Muscle of arm (tissue), 12 donors: ENCODE measurements around the gene ABI1. TPM values are rescaled to one million over a fixed set of nuclear protein-coding genes. Genes with fewer than 3 reads are reported as not detected.
A peak's percentile ranks its signal among the peaks of the same experiment; 100 is the strongest.

Experiments
- DNase-seq: peaks from one replicate; pipeline ENCODE4 v3.0.0-alpha.2; 2013
- polyA plus RNA-seq, 12 donors: library from polyadenylated mRNA; unstranded; fragments of 120-200 nt; gene quantifications; one replicate each; pipeline ENCODE4 v1.2.1, GENCODE V29; 2013; ENCODE audit not compliant: insufficient read length in 12 of 12

The ABI1 gene
- polyA plus RNA-seq, 12 donors, result 39.4 to 74.9 (median 49.4) TPM; not detected in 1

DNA sequence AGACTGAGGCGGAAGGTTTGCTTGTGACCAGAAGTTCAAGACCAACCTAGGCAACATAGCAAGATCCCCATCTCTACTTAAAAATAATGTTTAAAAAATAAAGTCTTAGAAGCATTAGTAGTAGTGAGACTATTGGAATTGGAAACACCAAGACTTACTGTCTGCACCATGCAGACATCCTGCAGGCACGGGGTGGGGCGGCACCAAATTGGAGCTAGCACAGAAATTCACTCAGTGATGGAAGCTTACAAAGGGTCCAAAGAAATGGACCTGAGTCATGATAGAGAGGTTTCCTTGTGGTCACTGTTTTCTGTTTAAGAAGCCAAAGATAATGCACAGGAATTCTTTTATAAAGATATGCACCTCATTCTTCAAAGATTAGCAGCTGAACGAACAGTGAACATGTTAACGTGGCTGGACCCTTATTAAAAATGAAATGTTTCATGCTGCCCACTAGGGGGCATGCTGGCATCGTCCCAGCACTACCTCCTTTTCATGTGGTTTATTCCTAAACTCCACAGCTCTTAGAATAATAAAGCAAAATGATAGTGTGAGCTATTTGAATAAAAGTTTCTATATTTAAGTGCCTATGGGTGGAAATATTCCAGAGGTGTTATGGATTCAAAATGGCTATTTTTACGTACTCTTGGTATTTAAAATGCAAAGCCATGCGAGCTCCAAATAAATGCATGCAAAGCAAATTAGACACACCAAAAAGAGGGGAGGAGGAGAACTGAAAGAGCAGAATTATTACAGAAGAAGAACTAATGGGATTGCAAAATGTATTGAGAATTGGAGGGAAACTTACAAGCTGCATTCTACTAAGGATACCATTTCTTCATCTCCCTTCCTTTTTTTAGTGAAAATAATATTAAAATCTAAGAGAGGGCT, 134.7 kb downstream of the ABI1 start:
- DNase-seq, result peak; percentile 77

DNA sequence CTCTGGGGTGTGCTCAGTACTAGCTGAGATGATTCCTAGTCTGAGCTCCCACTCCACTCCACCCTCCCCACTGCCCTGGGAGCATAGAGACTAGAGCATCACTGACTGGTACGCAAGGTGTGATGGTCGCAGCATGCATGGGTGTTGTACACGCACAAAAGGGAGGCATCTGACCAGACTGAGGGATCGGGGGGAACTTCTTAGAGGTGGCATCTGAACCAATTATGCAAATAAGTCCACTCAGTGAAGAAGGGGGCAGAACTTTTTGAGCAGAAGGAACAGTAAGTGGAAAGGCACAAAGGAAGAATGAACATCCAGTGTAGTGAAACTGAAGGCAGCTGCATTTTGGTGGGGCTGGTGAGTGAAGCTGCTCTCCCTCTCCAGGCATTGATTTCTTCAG, 137.7 kb downstream of the ABI1 start:
- no peak for DNase-seq

DNA sequence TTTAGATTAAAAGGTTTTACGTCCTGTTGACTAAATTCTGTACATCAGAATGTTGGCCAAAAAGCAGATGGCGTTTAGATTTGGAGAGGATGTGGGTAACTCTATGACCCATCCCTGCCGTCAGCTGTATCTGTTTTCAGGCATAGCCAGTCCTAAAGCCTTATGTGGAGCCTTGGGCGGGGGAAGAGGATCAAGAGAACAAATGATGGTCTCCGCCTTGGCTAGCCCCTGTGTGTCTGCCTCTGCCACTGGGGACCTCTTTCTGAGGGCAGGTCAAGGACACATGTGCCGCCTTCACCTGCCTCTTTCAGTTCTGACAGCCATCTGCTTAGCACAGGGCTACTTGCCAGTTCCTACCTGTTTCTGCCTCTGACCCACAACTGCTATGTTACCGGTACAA, 139.2 kb downstream of the ABI1 start:
- DNase-seq, result no peak

DNA sequence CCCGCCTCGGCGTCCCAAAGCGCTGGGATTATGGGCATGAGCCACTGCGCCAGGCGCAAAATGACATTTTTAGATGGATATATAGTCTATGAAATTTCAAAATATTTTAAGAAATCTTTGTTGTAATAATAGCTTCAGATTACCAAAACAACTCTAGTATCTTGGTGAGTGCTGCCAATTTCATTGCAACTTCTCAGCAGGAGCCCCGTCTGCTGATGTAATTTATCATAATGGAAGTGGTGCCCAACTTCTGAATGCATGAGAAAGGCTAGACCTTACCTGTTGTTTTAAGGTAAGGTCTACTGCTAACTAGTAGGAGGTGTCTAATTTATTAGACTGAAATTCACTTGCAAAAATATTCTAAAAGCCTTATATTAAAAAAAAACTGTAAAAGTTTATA, 143.3 kb downstream of the ABI1 start:
- no peak for DNase-seq

DNA sequence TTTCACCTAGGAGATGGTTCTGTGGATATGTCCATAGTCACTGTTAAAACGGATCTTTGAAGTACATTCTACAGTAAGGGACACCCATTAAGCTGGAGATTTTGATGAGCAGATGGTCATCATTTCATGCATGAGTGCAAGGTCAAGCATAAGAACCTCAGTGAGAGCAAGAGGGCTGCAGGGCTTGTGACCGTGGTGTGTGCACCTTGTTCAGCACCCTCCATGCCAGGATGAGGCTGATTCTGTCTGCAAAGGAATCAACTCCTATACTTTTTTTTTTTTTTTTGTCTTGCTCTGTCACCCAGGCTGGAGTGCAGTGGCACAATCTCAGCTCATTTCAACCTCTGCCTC, 145.6 kb downstream of the ABI1 start:
- no peak for DNase-seq

DNA sequence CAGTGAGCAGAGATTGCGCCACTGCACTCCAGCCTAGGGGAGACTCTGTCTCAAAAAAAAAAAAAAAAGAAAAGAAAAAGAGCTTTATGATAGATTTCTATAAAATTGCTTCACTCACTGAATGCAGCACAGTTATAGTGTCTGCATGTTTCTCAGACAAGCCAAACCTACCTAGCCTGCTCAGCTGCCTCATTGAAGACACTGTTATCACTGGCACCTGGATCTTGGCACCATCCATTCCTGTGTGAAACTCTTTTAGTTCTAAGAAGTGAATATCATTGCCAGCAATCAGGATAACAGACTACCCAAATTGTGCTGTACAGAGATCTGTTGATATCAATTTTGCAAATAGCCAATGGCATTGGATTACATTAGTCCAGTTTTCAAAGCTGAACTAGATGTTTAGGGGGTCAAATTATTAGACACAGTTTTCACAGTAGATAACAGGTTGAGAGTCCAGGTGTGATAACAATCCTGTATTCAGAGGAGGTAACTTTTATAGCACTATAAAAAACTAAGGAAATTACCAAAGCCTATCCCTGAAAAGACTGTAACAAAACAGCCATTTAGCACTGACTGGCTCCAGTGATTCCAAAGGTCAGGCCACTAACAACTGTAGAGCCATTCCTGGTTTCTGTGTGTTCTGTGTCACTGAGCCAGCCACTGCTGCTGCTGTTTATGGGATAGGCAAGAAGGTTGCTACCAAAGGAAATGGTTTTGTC, 146.2 kb downstream of the ABI1 start:
- no peak for DNase-seq

DNA sequence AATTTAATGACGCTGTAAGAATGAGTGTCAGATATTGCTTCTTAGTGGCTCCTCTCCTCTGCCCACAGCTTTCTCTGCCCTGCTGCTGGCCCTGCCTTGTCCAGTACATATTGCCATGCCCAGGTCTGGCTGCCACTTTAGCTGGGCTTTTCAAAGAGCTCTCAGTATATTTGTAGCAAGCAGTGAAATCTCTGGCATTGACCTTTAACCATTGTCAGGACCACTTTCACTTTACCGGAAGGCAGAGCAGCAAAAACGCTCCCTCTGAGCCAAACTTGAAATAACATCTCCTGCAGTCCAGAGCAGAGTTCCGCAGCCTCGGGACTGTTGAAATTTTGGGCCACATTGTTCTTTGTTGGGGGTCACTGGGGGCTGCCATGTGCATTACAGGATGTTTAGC, 149.4 kb downstream of the ABI1 start:
- no peak for DNase-seq

DNA sequence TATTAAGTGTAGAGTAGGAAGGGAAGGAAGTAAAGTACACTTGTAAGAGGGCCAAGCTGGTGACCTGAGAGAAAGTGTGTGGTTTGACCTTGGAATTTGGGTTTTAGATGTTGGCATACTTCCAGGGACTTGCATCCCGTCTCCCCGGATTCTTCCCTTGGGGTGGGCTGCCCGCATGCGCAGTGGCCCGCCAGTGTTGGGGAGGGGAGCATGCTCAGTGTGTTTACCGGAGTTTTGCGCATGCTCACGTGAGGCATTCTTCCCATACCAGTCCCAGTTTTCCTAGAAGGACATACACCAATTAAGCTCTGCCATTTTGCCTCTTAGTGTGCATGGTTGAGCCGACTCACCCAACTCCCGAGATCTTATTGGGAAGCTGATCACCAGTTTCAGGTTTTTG, 153.8 kb downstream of the ABI1 start:
- no peak for DNase-seq

DNA sequence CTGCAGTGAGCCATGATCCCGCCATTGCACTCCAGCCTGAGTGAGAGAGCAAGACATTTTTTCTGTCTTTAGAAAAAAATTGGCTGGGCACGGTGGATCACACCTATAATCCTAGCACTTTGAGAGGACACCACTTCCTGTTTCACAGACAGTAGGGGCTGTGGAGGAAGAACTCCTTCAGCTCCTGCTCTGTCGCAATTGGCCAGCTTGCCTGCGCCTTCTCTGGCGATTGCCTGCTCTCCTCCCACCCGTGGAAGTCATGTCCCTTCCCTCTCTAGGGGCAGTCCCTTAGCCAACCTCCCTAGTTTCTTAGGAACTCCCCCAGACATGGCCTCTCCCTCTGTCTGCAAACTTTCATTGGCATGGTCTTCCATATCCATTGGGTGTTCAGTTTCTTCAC, 154.6 kb downstream of the ABI1 start:
- DNase-seq, result no peak

DNA sequence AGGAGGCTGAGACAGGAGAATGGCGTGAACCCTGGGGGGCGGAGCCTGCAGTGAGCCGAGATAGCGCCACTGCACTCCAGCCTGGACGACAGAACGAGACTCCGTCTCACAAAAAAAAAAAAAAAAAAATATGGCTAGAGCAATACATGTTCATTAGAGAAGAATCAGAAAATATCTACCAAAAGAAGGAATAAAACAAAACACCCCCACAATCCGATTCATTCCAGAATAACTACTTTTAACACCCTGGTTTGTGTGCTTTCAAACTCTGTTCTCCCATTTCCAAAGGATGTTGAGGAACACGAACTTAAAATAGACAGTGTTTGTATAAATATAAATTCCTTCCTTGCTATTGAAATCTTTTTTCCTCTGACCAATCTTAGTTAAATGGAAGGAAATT, 156.8 kb downstream of the ABI1 start:
- DNase-seq, result no peak

DNA sequence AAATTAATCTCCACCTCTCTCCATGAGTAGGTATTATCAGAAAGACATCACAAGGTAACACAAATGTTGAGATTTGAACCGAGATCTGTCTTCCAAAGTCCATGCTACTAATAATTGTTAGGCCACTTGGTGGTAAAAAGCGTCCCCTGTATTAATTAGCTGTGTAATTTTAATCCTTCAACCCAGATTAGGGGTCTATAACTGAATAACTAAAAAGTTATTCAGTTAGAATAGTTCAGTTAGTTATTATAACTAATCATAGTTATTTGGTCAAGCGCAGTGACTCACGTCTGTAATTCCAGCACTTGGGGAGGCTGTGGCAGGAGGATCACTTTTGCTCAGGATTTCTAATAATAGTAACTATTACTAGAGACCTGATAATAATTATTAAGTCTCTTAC, 157.7 kb downstream of the ABI1 start:
- DNase-seq, result no peak

DNA sequence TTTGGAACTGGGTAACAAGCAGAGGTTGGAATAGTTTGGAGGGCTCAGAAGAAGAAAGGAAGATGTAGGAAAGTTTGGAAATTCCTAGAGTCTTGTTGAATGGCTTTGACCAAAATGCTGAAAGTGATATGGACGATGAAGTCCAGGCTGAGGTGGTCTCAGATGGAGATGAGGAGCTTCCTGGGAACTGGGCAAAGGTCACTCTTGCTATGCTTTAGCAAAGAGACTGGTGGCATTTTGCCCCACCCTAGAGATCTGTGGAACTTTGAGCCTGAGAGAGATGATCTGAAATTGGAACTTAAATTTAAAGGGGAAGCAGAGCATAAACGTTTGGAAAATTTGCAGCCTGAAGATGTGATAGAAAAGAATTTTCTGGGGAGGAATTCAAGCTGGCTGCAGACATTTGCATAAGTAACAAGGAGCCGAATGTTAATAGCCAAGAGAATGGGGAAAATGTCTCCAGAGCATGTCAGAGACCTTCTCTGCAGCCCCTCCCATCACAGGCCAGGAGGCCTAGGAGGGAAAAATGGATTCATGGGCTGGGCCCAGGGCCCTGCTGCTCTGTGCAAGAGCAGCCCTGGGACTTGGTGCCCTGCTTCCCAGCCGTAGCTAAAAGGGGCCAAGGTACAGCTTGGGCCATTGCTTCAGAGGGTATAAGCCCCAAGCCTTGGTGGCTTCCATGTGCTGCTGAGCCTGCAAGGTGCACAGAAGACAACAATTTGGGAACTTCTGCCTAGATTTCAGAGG, 159.7 kb downstream of the ABI1 start:
- DNase-seq, result no peak

DNA sequence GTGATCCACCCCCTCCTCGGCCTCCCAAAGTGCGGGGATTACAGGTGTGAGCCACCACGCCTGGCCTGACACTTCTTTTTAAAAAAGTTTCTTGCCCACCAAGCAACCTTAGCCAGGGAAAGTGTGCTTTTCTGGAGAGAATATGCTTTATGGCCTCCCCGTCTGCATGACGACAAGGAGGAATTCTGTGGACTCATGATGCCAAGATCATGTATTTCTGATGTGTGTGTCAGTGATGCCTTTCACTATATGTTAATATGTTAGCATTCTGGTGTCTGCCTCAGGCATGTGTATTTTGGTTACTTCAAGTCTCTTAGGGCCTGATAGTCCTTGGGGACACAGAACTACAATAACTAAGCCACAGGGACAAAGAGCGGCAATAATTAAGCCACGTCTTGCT, 161.1 kb downstream of the ABI1 start:
- DNase-seq, result no peak

DNA sequence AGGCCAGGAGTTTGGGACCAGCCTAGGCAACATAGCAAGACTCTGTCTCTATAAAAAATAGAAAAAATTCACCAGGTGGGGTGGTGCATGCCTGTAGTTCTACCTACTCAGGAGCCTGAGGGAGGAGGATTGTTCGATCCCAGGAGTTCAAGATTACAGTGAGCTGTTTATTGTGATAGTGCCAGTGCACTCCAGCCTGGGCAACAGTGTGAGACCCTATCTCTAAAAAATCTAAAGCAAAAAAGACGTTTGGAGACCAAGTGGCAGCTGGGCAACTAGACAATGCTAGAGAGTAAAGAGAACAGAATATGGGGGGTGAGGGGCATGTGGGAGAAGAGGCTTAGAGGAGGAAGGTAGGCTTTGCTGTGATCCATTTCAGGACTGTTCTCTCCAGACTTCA, 161.8 kb downstream of the ABI1 start:
- DNase-seq, result no peak

DNA sequence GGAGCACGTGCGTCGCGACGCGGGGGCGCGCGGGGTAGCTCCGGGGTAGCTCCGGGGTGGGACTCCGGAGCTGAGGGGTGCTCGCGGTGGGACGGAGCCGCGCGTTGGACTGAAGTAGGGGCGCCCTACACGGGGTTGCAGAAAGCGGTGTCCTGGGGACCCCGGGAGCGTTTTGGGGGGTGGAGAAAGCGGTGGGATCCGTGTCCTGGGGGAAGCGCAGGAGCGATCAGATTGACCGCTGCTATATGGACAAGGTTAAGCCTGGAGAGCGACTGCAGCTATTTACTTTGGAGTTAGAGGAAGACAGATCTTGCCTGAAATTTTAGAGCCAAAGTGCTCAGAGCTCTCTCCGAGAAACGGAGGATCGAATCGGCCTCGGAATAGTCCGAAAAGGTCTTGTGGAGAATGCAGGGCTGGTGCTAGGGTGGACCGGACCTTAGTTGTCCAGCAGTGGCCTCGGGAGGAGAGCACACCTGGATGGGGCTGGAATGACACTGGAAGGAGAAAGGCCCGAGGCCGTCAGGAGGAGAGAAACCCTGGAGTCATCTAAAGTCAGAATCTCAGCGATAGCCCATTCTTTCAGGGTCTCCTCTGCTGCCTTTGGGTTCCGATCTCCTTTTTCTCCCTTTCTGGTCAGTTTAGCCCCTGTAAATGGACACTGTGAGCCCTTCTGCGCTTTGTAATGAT, 162.7 kb downstream of the ABI1 start:
- no peak for DNase-seq

DNA sequence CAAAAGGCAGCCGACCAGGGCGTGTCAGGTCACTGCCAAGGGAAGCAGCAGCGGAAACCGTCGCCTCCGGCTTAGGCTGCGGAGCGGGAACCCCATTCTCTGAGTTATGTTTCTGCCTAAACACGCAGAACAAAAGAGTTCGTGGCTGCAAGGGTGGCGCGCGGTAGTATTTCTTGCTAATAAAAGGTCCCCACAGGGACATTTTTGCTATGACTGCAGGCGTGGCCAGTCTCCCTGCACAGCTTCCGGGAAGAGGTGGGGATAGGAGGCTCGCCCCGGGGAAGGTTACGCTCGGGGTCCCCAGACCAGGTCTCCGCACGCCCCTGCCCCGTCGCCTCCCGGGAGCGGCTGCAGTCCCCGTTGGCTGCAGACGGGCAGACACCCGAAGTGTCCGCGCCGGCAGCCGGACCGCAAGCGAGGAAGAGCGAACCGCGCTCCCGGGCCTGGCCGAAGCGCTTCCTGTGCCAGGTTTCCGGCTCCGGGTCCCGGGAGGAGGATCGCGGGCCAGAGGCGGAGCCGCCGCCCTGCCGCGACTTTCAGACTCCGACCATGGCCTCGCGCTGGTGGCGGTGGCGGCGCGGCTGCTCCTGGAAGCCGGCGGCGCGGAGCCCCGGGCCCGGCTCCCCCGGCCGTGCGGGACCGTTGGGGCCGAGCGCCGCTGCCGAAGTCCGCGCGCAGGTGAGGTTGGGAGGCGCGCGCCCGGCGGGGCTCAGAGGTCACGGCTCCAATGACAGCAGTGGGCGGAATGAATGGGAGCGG, 163.4 kb downstream of the ABI1 start, which contains the start of gene PDSS1:
PDSS1 (plus strand) TSS at position 539 of the 759 bp plus-strand sequence; CDS start at position 550, 11 bp downstream.
- DNase-seq, result peak; percentile 82

DNA sequence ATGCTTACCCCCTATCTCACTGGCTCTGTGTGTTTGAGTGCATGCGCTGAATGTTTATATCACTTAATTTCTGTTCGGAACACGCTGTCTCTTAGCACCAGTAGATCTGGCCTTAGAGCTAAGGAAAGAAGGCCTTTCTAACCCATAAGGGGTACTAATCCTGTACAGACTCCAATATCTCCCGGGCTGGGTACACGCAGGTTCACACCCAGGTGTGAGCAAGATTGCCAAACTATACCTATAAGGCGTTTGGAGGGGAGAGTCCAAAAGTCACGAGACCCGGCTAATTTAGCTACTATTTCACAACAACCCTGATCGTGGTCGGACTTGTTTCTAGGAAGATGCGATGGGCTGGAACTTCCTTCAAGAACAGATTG, 164.0 kb downstream of the ABI1 start:
- no peak for DNase-seq
